Astrocyte of the spinal cord (primary cell): ENCODE measurements around the gene ARHGAP1.
A peak's percentile ranks its signal among the peaks of the same experiment; 100 is the strongest.

Experiments
- DNase-seq: peaks from one replicate; pipeline ENCODE4 v3.0.0; 2011; ENCODE audit warnings: low read depth, low spot score
- H3K4me3 ChIP-seq: 2 replicates; pipeline ENCODE4 v1.5.1; 2011; ENCODE audit warnings: low read depth, mild to moderate bottlenecking, low read length, moderate library complexity
- in situ Hi-C: cut with HindIII; loops from 2 replicates; pipeline ENCODE4 v1.10.0; 2017; ENCODE audit warnings: low sequenced_read_pairs
- TF ChIP-seq, protein P1 (sequence below): IDR thresholded peaks from 2 replicates; pipeline ENCODE4 v1.5.1; 2012; ENCODE audit warnings: low read depth, mild to moderate bottlenecking, low read length, inconsistent platforms

ARHGAP1 gene

DNA sequence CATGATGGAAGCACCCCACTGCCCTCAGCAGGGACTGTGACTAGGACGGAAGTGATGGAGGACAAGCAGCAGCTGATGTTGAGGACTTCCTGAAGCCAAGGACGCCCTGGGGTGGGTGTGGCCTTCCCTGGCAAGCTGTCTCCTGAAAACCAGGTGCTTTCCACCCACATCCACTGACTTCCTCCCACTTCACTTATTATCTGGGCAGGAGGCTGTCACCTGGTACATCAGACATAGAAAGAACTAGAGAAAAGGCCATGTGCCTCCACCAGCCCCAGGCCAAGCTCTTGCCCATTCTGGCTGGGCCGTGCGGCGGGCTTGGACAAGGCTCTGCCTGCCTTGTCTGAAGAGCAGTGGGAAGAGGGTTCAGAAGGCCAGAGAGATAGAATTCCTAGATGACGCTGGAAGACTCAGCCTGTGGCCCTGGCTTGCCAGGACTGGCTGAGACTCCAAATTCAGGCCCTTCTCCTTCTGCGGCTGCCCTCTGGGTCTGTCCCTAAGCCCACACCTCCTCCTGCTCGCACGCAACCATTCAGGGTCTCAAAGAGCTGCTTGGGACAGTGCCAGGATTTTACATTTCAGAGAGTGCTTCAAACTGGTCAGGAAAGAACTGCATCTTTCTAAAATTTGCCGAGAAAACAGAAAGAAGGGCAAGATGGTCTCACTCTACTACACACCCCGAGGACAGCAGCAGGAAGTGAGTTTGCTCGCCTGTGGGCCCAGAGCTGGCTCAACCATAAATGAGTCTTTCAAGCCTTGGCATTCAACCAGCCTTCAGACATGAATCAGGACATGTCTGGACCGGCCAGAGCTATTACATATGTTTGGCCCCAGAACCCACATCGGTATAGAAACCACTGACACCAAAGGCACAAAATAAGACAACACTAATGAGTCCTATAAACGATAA, 13.3 kb downstream of the ARHGAP1 start:
- H3K4me3 ChIP-seq, result no peak overlapping the region
- peak; percentile 78 for DNase-seq
- TF ChIP-seq, protein P1, sequence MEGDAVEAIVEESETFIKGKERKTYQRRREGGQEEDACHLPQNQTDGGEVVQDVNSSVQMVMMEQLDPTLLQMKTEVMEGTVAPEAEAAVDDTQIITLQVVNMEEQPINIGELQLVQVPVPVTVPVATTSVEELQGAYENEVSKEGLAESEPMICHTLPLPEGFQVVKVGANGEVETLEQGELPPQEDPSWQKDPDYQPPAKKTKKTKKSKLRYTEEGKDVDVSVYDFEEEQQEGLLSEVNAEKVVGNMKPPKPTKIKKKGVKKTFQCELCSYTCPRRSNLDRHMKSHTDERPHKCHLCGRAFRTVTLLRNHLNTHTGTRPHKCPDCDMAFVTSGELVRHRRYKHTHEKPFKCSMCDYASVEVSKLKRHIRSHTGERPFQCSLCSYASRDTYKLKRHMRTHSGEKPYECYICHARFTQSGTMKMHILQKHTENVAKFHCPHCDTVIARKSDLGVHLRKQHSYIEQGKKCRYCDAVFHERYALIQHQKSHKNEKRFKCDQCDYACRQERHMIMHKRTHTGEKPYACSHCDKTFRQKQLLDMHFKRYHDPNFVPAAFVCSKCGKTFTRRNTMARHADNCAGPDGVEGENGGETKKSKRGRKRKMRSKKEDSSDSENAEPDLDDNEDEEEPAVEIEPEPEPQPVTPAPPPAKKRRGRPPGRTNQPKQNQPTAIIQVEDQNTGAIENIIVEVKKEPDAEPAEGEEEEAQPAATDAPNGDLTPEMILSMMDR, result no peak
- in situ Hi-C loops, result no loop called here

- H3K4me3 ChIP-seq, result no peak overlapping the region
- TF ChIP-seq, protein P1, result no peak
- in situ Hi-C loops, result no loop called here
- no peak for DNase-seq
Measured at GRCh38 chr11:46684367-46684766, 16.1 kb downstream of the ARHGAP1 start.

DNA sequence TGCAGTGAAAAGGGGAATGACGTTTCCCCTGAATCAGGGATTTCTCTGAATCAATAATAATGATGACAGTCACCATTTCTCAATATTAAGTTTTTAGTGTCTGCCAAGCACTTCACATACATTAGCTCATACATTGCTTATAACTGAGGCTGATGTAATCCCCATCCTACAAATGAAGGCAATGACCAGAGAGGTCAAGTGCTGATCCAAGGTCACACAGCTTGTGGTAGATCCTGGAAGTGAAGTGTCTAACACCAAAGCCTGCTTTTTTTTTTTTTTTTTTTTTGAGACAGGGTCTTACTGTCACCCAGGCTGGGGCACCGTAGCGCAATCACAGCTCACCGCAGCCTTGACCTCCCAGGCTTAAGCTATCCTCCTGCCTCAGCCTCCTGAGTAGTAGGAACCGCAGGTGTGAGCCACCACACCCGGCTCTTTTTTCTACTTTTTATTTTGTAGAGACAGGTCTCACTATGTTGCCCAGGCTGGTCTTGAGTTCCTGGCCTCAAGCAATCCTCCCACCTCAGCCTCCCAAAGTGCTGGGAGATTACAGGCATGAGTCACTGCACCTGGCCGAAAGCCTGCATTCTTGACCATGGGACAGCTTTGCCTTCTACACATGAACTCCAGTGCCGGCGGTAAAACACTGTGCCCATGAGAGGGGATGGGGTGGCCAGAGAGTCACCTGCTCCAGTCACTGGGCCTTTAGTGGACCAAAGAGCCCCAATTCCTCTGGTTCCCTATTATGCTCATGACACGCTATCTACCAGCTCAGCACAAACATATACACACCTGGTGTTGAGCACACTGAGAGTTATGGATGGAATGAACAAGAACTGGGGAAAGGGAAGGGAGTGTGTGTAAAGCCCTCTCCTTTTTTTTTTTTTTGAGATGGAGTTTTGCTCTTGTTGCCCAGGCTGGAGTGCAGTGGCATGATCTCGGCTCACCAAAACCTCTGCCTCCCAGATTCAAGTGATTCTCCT, 17.4 kb downstream of the ARHGAP1 start:
- TF ChIP-seq, protein P1, result no peak

DNA sequence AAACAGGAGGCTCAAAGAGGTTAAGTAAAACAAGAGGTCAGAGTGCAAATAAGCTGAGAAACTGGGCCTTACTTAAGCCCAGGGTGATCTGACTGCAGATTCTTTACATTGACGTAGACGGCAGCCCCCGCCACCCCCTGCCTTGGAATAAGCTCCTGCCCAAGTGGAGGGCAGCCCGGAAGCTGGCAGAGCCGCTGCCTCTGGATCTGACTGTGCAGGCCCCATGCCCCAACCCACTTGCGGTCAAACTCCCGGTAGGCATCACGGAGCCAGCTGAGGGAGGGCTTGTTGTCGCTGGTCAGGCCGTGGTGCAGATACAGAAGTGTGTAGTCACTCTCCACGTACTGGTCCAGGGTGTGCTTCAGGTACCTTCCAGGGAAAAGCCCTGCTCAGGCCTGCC, 18.6 kb downstream of the ARHGAP1 start:
- no peak for DNase-seq
- TF ChIP-seq, protein P1, result no peak
- in situ Hi-C loops, result no loop called here
- no peak overlapping the region for H3K4me3 ChIP-seq

More for the DNA sequence above, 17.4 kb downstream of the ARHGAP1 start:
- DNase-seq, result peak; percentile 15
- in situ Hi-C loops, result no loop called here
- H3K4me3 ChIP-seq, result no peak overlapping the region

GRCh38 chr11:46680815-46681214, 19.6 kb downstream of the ARHGAP1 start:
- no peak overlapping the region for H3K4me3 ChIP-seq
- in situ Hi-C loops, result no loop called here
- DNase-seq, result no peak
- TF ChIP-seq, protein P1, result no peak

DNA sequence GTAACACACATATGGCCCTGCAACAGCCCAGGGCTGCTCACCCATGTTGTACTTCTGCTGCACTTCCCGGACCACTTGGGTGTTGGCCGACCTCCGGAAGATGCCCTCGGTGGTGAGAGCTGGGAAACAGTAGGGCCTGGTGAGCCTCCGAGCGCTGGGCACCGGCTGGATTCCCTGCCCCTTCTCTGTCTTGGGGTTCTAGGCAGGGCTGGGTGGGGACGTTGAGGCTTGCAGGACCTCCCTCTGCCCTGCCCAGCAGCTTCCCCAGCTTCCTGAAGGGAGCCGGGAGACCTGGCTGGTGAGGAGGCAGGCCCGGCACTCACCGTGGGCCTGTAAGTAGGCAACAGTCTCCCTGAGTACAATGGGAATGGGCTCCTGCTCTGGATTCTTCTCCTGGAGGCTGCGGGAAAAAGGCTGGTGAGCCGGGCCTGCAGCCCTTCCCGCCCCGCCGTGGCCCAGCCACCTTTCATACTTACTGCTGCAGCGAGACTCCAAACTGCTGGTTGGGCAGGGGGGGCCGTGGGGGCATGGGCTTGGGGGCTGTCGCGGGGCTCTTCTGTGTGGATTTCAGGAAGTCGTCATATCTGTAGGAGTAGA, 20.2 kb downstream of the ARHGAP1 start:
- H3K4me3 ChIP-seq, result no peak overlapping the region
- TF ChIP-seq, protein P1, result no peak
- in situ Hi-C loops, result no loop called here
- DNase-seq, result no peak
